Inferior parietal cortex (tissue), 1 donor: ENCODE results near the gene C5.

Source experiments
- DNase-seq: peaks from one replicate; pipeline ENCODE4 v3.0.0-alpha.2; 2016; ENCODE audit errors: extremely low spot score

C5 gene

GRCh38 chr9:120941046-120941770 is 108.9 kb downstream of the C5 start:
- DNase-seq, result no peak

- no peak for DNase-seq
Observed at GRCh38 chr9:120940573-120940972, 109.5 kb downstream of the C5 start.

GRCh38 chr9:120938851-120939250 is 111.2 kb downstream of the C5 start:
- no peak for DNase-seq

- DNase-seq, result no peak
Observed at GRCh38 chr9:120937596-120937995, 112.5 kb downstream of the C5 start.

GRCh38 chr9:120937127-120937526 is 112.9 kb downstream of the C5 start:
- DNase-seq, result no peak

- no peak for DNase-seq
Observed at GRCh38 chr9:120936764-120937122, 113.3 kb downstream of the C5 start.

GRCh38 chr9:120936011-120936763 is 113.9 kb downstream of the C5 start:
- DNase-seq, result peak; percentile 92

GRCh38 chr9:120935383-120935857 is 114.7 kb downstream of the C5 start:
- DNase-seq, result peak; percentile 85

GRCh38 chr9:120934281-120934680 is 115.8 kb downstream of the C5 start:
- no peak for DNase-seq

GRCh38 chr9:120933310-120934055 is 116.6 kb downstream of the C5 start:
- no peak for DNase-seq

GRCh38 chr9:120932086-120932823 is 117.8 kb downstream of the C5 start:
- no peak for DNase-seq

GRCh38 chr9:120931231-120932085 is 118.6 kb downstream of the C5 start:
- no peak for DNase-seq

GRCh38 chr9:120929229-120929791 is 120.8 kb downstream of the C5 start:
- no peak for DNase-seq

- peak; percentile 58 for DNase-seq
Observed at GRCh38 chr9:120928483-120929228, 121.4 kb downstream of the C5 start.

- no peak for DNase-seq
Observed at GRCh38 chr9:120928015-120928482, 122.0 kb downstream of the C5 start.

GRCh38 chr9:120927269-120928014 is 122.6 kb downstream of the C5 start:
- DNase-seq, result no peak

GRCh38 chr9:120926397-120926928 is 123.6 kb downstream of the C5 start, which contains the start of gene TRAF1:
Gene TRAF1 (minus strand): TSS chr9:120926796. CDS start chr9:120926075, 721 bp downstream.
- no peak for DNase-seq
